IMR-90 (cell line): Measurements from ENCODE around the gene SDC4. TPM values are rescaled to one million over a fixed set of nuclear protein-coding genes. Genes with fewer than 3 reads are reported as not detected.

Experiments
- CHD1 ChIP-seq: IDR thresholded peaks from 2 replicates; pipeline ENCODE4 v1.6.1; 2012; ENCODE audit warnings: low read depth, low read length, improper control_type of control experiment
- MAZ ChIP-seq: IDR thresholded peaks from 2 replicates; pipeline ENCODE4 v1.6.1; 2012; ENCODE audit warnings: low read depth, mild to moderate bottlenecking, low read length, improper control_type of control experiment, moderate library complexity, borderline replicate concordance
- RFX5 ChIP-seq: IDR thresholded peaks from 2 replicates; pipeline ENCODE4 v1.8.0; 2012; ENCODE audit warnings: low read depth, mild to moderate bottlenecking, low read length, moderate library complexity
- polyA plus RNA-seq, 3 experiments: library from polyadenylated mRNA; depleted of rRNA; stranded (reverse); fragments of >200 nt; gene quantifications; 2 replicates each; pipeline ENCODE4 v1.2.3, GENCODE V29; 2012; ENCODE audit warnings: low replicate concordance in 1 of 3
- total RNA-seq: library from RNA; depleted of rRNA; stranded (reverse); fragments of >200 nt; gene quantifications from 2 replicates; pipeline ENCODE4 v1.2.3, GENCODE V29; 2012
- TF ChIP-seq, protein P1 (sequence below): conservative IDR thresholded peaks from 2 replicates; pipeline ENCODE4 v1.5.1; 2012; ENCODE audit warnings: mild to moderate bottlenecking, low read depth, low read length, improper control_type of control experiment

The SDC4 gene
- total and polyA plus RNA-seq, 2 of the 4 experiments (the other 2 are of a cell fraction): 203 to 265 TPM

DNA sequence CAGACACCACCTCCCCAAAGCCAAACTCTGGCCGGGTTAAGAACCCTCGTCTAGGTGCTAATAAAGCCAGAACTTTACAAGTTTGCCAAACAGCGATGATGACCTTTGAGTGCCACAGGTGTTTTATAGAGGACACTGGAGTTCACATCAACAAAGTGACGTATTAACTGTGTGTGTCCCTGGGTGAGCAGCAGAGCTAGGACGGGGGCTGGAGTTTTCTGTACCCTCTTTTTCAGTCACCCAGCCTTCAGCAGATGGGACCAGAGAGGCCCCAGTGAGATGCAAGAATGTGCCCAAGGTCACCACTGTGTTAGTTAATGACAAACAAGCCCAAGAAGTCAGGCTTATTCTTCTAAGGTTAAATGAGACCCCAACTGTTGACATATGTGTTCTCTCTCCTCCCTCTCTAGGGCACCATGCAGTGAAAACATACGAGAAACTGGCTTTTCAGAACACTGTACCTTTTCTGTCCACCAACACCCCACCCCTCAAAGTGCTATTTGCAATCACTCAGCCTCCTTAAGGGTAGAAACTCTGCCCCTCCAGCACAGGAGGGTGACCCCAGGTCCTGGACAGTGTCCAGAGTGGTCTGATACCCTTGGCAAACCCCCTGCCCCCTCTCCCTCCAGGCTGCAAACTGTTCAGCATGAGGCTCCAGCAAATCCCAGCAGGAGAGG lies 5.2 kb downstream of the SDC4 start (continued):
- TF ChIP-seq, protein P1, sequence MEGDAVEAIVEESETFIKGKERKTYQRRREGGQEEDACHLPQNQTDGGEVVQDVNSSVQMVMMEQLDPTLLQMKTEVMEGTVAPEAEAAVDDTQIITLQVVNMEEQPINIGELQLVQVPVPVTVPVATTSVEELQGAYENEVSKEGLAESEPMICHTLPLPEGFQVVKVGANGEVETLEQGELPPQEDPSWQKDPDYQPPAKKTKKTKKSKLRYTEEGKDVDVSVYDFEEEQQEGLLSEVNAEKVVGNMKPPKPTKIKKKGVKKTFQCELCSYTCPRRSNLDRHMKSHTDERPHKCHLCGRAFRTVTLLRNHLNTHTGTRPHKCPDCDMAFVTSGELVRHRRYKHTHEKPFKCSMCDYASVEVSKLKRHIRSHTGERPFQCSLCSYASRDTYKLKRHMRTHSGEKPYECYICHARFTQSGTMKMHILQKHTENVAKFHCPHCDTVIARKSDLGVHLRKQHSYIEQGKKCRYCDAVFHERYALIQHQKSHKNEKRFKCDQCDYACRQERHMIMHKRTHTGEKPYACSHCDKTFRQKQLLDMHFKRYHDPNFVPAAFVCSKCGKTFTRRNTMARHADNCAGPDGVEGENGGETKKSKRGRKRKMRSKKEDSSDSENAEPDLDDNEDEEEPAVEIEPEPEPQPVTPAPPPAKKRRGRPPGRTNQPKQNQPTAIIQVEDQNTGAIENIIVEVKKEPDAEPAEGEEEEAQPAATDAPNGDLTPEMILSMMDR: no peak
- TF ChIP-seq CHD1: no peak
- no peak for TF ChIP-seq MAZ
- no peak for TF ChIP-seq RFX5
